ENCODE measurements around the gene NRG3.

- TF ChIP-seq CTCF (IDR thresholded peaks at IDR 0.05) (peak; percentile 42 to 61 (median 46)), POLR2A (IDR thresholded peaks at IDR 0.05) (no peak)
Observed at GRCh38 chr10:82150123-82150900, 275.3 kb downstream of the NRG3 start.
